CD14-positive monocyte (primary cell): ENCODE results near the gene NPM3. TPM values are rescaled to one million over a fixed set of nuclear protein-coding genes. Genes with fewer than 3 reads are reported as not detected.

Experiments
- DNase-seq, 3 donors: peaks; one replicate each; pipeline ENCODE4 v3.0.0-alpha.2; 2011 to 2022
- H2AFZ ChIP-seq: 2 replicates; pipeline ENCODE4 v1.6.0; 2012; ENCODE audit warnings: mild to moderate bottlenecking, low read depth, low read length, inconsistent platforms; ENCODE audit not compliant: insufficient read depth, poor library complexity, severe bottlenecking
- H3K27ac ChIP-seq, 2 donors: 1 replicate in 1 of 2; 2 replicates in 1 of 2; pipeline ENCODE4 v1.5.1; 2012 to 2013; ENCODE audit warnings: low read length in 2 of 2, control low read depth in 1 of 2, inconsistent platforms in 1 of 2, low read depth in 1 of 2, mild to moderate bottlenecking in 1 of 2
- H3K27me3 ChIP-seq, 2 donors: one replicate each; pipeline versions ENCODE4 v1.6.0 to v1.6.1; 2011 to 2013; ENCODE audit warnings: low read length in 2 of 2; ENCODE audit not compliant: control insufficient read depth in 2 of 2, insufficient read depth in 2 of 2
- H3K36me3 ChIP-seq, 2 donors: replicated peaks in 1 of 2; 1 replicate in 1 of 2; 2 replicates in 1 of 2; pipeline versions ENCODE4 v1.5.1 to v1.6.1; 2012 to 2013; ENCODE audit warnings: low read length in 2 of 2, control low read depth in 1 of 2, inconsistent platforms in 1 of 2, mild to moderate bottlenecking in 1 of 2; ENCODE audit not compliant: insufficient read depth in 2 of 2, control insufficient read depth in 1 of 2
- H3K4me1 ChIP-seq, 2 donors: 1 replicate in 1 of 2; 2 replicates in 1 of 2; pipeline versions ENCODE4 v1.5.1 to v1.6.1; 2012 to 2013; ENCODE audit warnings: low read length in 2 of 2, control low read depth in 1 of 2, inconsistent platforms in 1 of 2, mild to moderate bottlenecking in 1 of 2, moderate library complexity in 1 of 2; ENCODE audit not compliant: insufficient read depth in 2 of 2, control insufficient read depth in 1 of 2
- H3K4me2 ChIP-seq: replicated peaks from 2 replicates; pipeline ENCODE3; 2012; ENCODE audit warnings: low read length, moderate library complexity, mild to moderate bottlenecking; ENCODE audit not compliant: poor library complexity, severe bottlenecking; ENCODE audit errors: extremely low read depth
- H3K4me3 ChIP-seq, 3 experiments: fragments of 200-600 bp in 1 of 3; sonication (generic) in 1 of 3; replicated peaks in 1 of 3; 1 replicate in 2 of 3; 2 replicates in 1 of 3; pipeline ENCODE4 v1.5.1; 2011 to 2013; ENCODE audit warnings: low read length in 3 of 3, mild to moderate bottlenecking in 3 of 3, control low read depth in 2 of 3, low read depth in 2 of 3, inconsistent platforms in 1 of 3, moderate library complexity in 1 of 3
- H3K79me2 ChIP-seq: 2 replicates; pipeline ENCODE4 v1.6.0; 2012; ENCODE audit warnings: mild to moderate bottlenecking, control low read depth, inconsistent platforms, low read length, moderate library complexity; ENCODE audit not compliant: insufficient read depth
- H3K9ac ChIP-seq: 2 replicates; pipeline ENCODE4 v1.6.0; 2017; ENCODE audit warnings: low read length, mild to moderate bottlenecking; ENCODE audit not compliant: insufficient read depth, poor library complexity, severe bottlenecking
- H3K9me3 ChIP-seq, 2 donors: replicated peaks in 1 of 2; 1 replicate in 1 of 2; 2 replicates in 1 of 2; pipeline versions ENCODE4 v1.5.1 to v1.6.1; 2012 to 2013; ENCODE audit warnings: low read length in 2 of 2, control low read depth in 1 of 2; ENCODE audit not compliant: control insufficient read depth in 1 of 2, insufficient read depth in 1 of 2
- H4K20me1 ChIP-seq: 2 replicates; pipeline ENCODE4 v1.6.0; 2012; ENCODE audit warnings: mild to moderate bottlenecking, low read length, control low read depth, moderate library complexity; ENCODE audit not compliant: insufficient read depth
- H3K27ac Mint-ChIP-seq, 7 donors: one replicate each; pipeline ENCODE4 v1.8.0; 2020; ENCODE audit warnings: mild to moderate bottlenecking in 7 of 7, mixed read lengths in 7 of 7, moderate library complexity in 6 of 7, inconsistent platforms in 2 of 7
- H3K27me3 Mint-ChIP-seq, 3 donors: one replicate each; pipeline ENCODE4 v1.8.0; 2021 to 2022; ENCODE audit warnings: low read depth in 3 of 3, mild to moderate bottlenecking in 3 of 3, mixed read lengths in 3 of 3, moderate library complexity in 3 of 3, inconsistent platforms in 1 of 3
- H3K36me3 Mint-ChIP-seq, 2 donors: one replicate each; pipeline ENCODE4 v1.8.0; 2020; ENCODE audit warnings: mixed read lengths in 2 of 2, inconsistent platforms in 1 of 2, mild to moderate bottlenecking in 1 of 2
- H3K4me1 Mint-ChIP-seq: one replicate; pipeline ENCODE4 v1.8.0; 2020; ENCODE audit warnings: mild to moderate bottlenecking, mixed read lengths
- H3K4me3 Mint-ChIP-seq, 2 donors: one replicate each; pipeline ENCODE4 v1.8.0; 2020; ENCODE audit warnings: mild to moderate bottlenecking in 2 of 2, mixed read lengths in 2 of 2, moderate library complexity in 1 of 2
- H3K9me3 Mint-ChIP-seq, 7 donors: one replicate each; pipeline ENCODE4 v1.8.0; 2020 to 2022; ENCODE audit warnings: mixed read lengths in 7 of 7, mild to moderate bottlenecking in 6 of 7, moderate library complexity in 6 of 7, inconsistent platforms in 2 of 7
- CTCF ChIP-seq: fragments of 200-600 bp; IDR thresholded peaks from one replicate; pipeline ENCODE4 v1.8.0; 2022; ENCODE audit warnings: antibody characterized with exemption, mild to moderate bottlenecking
- WGBS: methylation state at CpG from one replicate; pipeline ENCODE4 v1.1.5; 2013; ENCODE audit warnings: missing lambda C conversion rate; ENCODE audit not compliant: insufficient coverage; 5-methylcytosine and 5-hydroxymethylcytosine counted together
- intact Hi-C, 2 donors: fragments of 100-400 bp; cut with micrococcal nuclease; formaldehyde crosslinking; loops; one replicate each; pipeline versions ENCODE4 v1.15.0 to v1.15.1; 2023
- polyA plus RNA-seq, 3 donors: library from polyadenylated mRNA; depleted of rRNA in 1 of 3; unstranded in 2 of 3; stranded (reverse) in 1 of 3; fragments of 300-500 nt in 2 of 3; fragments of >200 nt in 1 of 3; fragmentation: Illumina TruSeq in 2 of 3; gene quantifications; 1 replicate in 2 of 3; 2 replicates in 1 of 3; pipeline ENCODE4 v1.2.3, GENCODE V29; 2012 to 2021

NPM3 gene
- polyA plus RNA-seq, 3 donors, result 1.2 to 8.1 (median 3.8) TPM

- no peaks in the 10 kb centered on the region for H3K9me3 Mint-ChIP-seq
- Histone ChIP-seq H2AFZ (peak within 1 kb of the TSS; percentile 85), H3K27me3 (no peaks in the 10 kb centered on the region), H3K4me1 (peaks cover 28 to 42% of the 10 kb centered on the region in 2 donors), H3K9ac (peak within 1 kb of the TSS; percentile 93), H3K4me2 (peak within 1 kb of the TSS; percentile 78), H3K4me3 (peak within 1 kb of the TSS; percentile 86 to 97 (median 88)), H4K20me1 (peaks cover 49% of the 10 kb centered on the region), H3K79me2 (peaks cover 50% of the 10 kb centered on the region), H3K27ac (peak within 1 kb of the TSS; percentile 70 to 89), H3K9me3 (no peaks in the 10 kb centered on the region), H3K36me3 (peaks cover 0 to 4% of the 10 kb centered on the region in 2 donors)
- peaks cover 2 to 15% of the 10 kb centered on the region in 2 donors for H3K36me3 Mint-ChIP-seq
- H3K4me3 Mint-ChIP-seq, result peak within 1 kb of the TSS; percentile 94 to 98
- 0% methylated on average over 31 of the region's 47 CpGs for WGBS
- intact Hi-C loops, result loop anchor here in 1 of 2 donors (10.0 kb wide), 1 partner anchor 463 kb away; the partner anchor contains the start of gene BTRC
- H3K27me3 Mint-ChIP-seq, result no peaks in the 10 kb centered on the region
- DNase-seq, result peak; percentile 98 to 99 (median 99)
- peak within 1 kb of the TSS; percentile 91 to 96 (median 93) for H3K27ac Mint-ChIP-seq
- peaks cover 46% of the 10 kb centered on the region for H3K4me1 Mint-ChIP-seq
- TF ChIP-seq CTCF, result no peak
Measured at GRCh38 chr10:101818119-101818871, 35.0 kb upstream of the NPM3 start, which contains the start of gene OGA. OGA (minus strand) TSS chr10:101818444; CDS start chr10:101818022, 422 bp downstream.

- Histone ChIP-seq H3K27ac (peak overlapping the region; percentile 70 to 89), H3K36me3 (peaks cover 6 to 12% of the 10 kb centered on the region in 2 donors), H3K4me2 (peak overlapping the region; percentile 78), H3K79me2 (peaks cover 58% of the 10 kb centered on the region), H4K20me1 (peaks cover 57% of the 10 kb centered on the region), H3K27me3 (no peaks in the 10 kb centered on the region), H3K4me3 (peak overlapping the region; percentile 86 to 97 (median 88)), H3K4me1 (peaks cover 28 to 42% of the 10 kb centered on the region in 2 donors), H3K9ac (peak overlapping the region; percentile 93), H2AFZ (peak overlapping the region; percentile 76), H3K9me3 (no peaks in the 10 kb centered on the region)
- peak in 2 of 3 donors; percentile 21 to 32 for DNase-seq
- Mint-ChIP-seq H3K4me1 (peaks cover 46% of the 10 kb centered on the region), H3K27me3 (no peaks in the 10 kb centered on the region), H3K36me3 (peaks cover 8 to 21% of the 10 kb centered on the region in 2 donors), H3K9me3 (no peaks in the 10 kb centered on the region), H3K27ac (peak overlapping the region; percentile 91 to 96 (median 93)), H3K4me3 (peak overlapping the region; percentile 94 to 98)
- under 1% methylated on average over 38 of the region's 44 CpGs for WGBS
- no peak for TF ChIP-seq CTCF
- intact Hi-C loops, result loop anchor here in 1 of 2 donors (10.0 kb wide), 1 partner anchor 463 kb away; the partner anchor contains the start of gene BTRC
Measured at GRCh38 chr10:101817337-101818118, 34.3 kb upstream of the NPM3 start.
